Esophagus muscularis mucosa (tissue), 4 donors: Measurements from ENCODE around the gene MEIG1. TPM values are rescaled to one million over a fixed set of nuclear protein-coding genes. Genes with fewer than 3 reads are reported as not detected.

Experiments used
- DNase-seq: peaks from one replicate; pipeline ENCODE4 v3.0.0-alpha.2; 2017; ENCODE audit errors: extremely low spot score
- H3K27ac ChIP-seq, 4 donors: fragments of 200-600 bp; sonication (generic); replicated peaks in 1 of 4; 1 replicate in 3 of 4; 2 replicates in 1 of 4; pipeline ENCODE4 v1.5.1; 2016 to 2019; ENCODE audit warnings: mild to moderate bottlenecking in 1 of 4
- H3K27me3 ChIP-seq, 4 donors: fragments of 200-600 bp; sonication (generic); one replicate each; pipeline versions ENCODE4 v1.5.1 to v1.6.0; 2016 to 2019
- H3K36me3 ChIP-seq, 4 donors: fragments of 200-600 bp; sonication (generic); one replicate each; pipeline ENCODE4 v1.5.1; 2016 to 2019
- H3K4me1 ChIP-seq, 4 donors: fragments of 200-600 bp; sonication (generic); one replicate each; pipeline ENCODE4 v1.5.1; 2016 to 2019
- H3K4me3 ChIP-seq, 4 donors: fragments of 200-600 bp; sonication (generic); 1 replicate in 2 of 4; 2 replicates in 2 of 4; pipeline ENCODE4 v1.5.1; 2016 to 2019; ENCODE audit warnings: mild to moderate bottlenecking in 4 of 4, moderate library complexity in 1 of 4
- H3K9me3 ChIP-seq, 4 donors: fragments of 200-600 bp; sonication (generic); 1 replicate in 3 of 4; 2 replicates in 1 of 4; pipeline ENCODE4 v1.5.1; 2016 to 2019
- CTCF ChIP-seq, 3 experiments: fragments of 200-600 bp in 2 of 3; fragments of 450-650 bp in 1 of 3; sonication (generic) in 2 of 3; IDR thresholded peaks; one replicate each; pipeline ENCODE4 v1.5.1; 2017 to 2019; ENCODE audit warnings: antibody characterized with exemption in 3 of 3, mild to moderate bottlenecking in 2 of 3, moderate library complexity in 1 of 3
- EP300 ChIP-seq: sonication (generic); formaldehyde crosslinking; IDR thresholded peaks from one replicate; pipeline ENCODE4 v1.6.1; 2017; ENCODE audit warnings: antibody characterized with exemption
- POLR2A ChIP-seq: fragments of 450-650 bp; IDR thresholded peaks from one replicate; pipeline ENCODE4 v1.6.1; 2017; ENCODE audit warnings: antibody characterized with exemption, moderate library complexity, mild to moderate bottlenecking, low read depth
- POLR2AphosphoS5 ChIP-seq, 2 donors: sonication (generic); formaldehyde crosslinking; IDR thresholded peaks; one replicate each; pipeline ENCODE4 v1.6.1; 2017; ENCODE audit warnings: antibody characterized with exemption in 2 of 2
- WGBS: methylation state at CpG from one replicate; pipeline ENCODE4 v1.1.5; 2018; 5-methylcytosine and 5-hydroxymethylcytosine counted together
- intact Hi-C: fragments of 100-400 bp; cut with DNase I; formaldehyde crosslinking; loops from one replicate; pipeline ENCODE4 v1.15.1; 2023
- total RNA-seq, 4 donors: library from RNA; depleted of rRNA; stranded (reverse); fragments of >200 nt; gene quantifications; one replicate each; pipeline versions ENCODE4 v1.1.0 to v1.2.1, GENCODE V29; 2016

Gene MEIG1
- total RNA-seq, 4 donors from 2014 or later, result not detected

GRCh38 chr10:14917827-14918226 lies 41.4 kb upstream of the MEIG1 start:
- H3K36me3 ChIP-seq, result peaks cover 57 to 91% (median 79%) of the 10 kb centered on the region in 4 donors

GRCh38 chr10:14918964-14919363 lies 40.2 kb upstream of the MEIG1 start:
- Histone ChIP-seq H3K27ac (no peak overlapping the region), H3K36me3 (peaks cover 57 to 93% (median 83%) of the 10 kb centered on the region in 4 donors), H3K27me3 (no peaks in the 10 kb centered on the region), H3K4me3 (no peak overlapping the region), H3K9me3 (peaks cover 0 to 23% (median 21%) of the 10 kb centered on the region in 4 donors), H3K4me1 (no peaks in the 10 kb centered on the region)
- no peak for TF ChIP-seq POLR2AphosphoS5 (IDR thresholded peaks at IDR 0.05)
- no peak for TF ChIP-seq CTCF (IDR thresholded peaks at IDR 0.05)
- TF ChIP-seq EP300, result no peak
- no peak for TF ChIP-seq POLR2A
- WGBS, result 94% methylated on average over 3 of the region's 3 CpGs
- intact Hi-C loops, result no loop called here
- no peak for DNase-seq

More at GRCh38 chr10:14917827-14918226, 41.4 kb upstream of the MEIG1 start:
- Histone ChIP-seq H3K9me3 (peaks cover 0 to 23% (median 21%) of the 10 kb centered on the region in 4 donors), H3K4me3 (no peak overlapping the region), H3K27me3 (no peaks in the 10 kb centered on the region), H3K4me1 (no peaks in the 10 kb centered on the region), H3K27ac (no peak overlapping the region)
- DNase-seq, result no peak
- TF ChIP-seq POLR2A, result no peak
- no peak for TF ChIP-seq POLR2AphosphoS5 (IDR thresholded peaks at IDR 0.05)
- TF ChIP-seq EP300, result no peak
- TF ChIP-seq CTCF (IDR thresholded peaks at IDR 0.05), result no peak
- intact Hi-C loops, result no loop called here
- 96% methylated on average over 3 of the region's 3 CpGs for WGBS

- no peak for TF ChIP-seq CTCF (IDR thresholded peaks at IDR 0.05)
- no peak for TF ChIP-seq POLR2AphosphoS5 (IDR thresholded peaks at IDR 0.05)
- TF ChIP-seq EP300, result no peak
- no peak for TF ChIP-seq POLR2A
- no peaks in the 10 kb centered on the region for H3K27me3 ChIP-seq
- H3K9me3 ChIP-seq, result no peaks in the 10 kb centered on the region
These were observed 35.2 kb upstream of the MEIG1 start for GRCh38 chr10:14924013-14924412.

GRCh38 chr10:14925268-14925667 lies 33.9 kb upstream of the MEIG1 start:
- Histone ChIP-seq H3K27me3 (no peaks in the 10 kb centered on the region), H3K27ac (no peak overlapping the region), H3K4me1 (no peaks in the 10 kb centered on the region), H3K36me3 (peaks cover 38 to 100% (median 83%) of the 10 kb centered on the region in 4 donors), H3K4me3 (no peak overlapping the region), H3K9me3 (no peaks in the 10 kb centered on the region)
- intact Hi-C loops, result no loop called here
- 100% methylated on average over 2 of the region's 2 CpGs for WGBS
- no peak for DNase-seq
- TF ChIP-seq CTCF (IDR thresholded peaks at IDR 0.05), result no peak
- no peak for TF ChIP-seq EP300
- no peak for TF ChIP-seq POLR2A
- TF ChIP-seq POLR2AphosphoS5 (IDR thresholded peaks at IDR 0.05), result no peak

More at GRCh38 chr10:14924013-14924412, 35.2 kb upstream of the MEIG1 start:
- H3K4me1 ChIP-seq, result no peaks in the 10 kb centered on the region
- no peak overlapping the region for H3K27ac ChIP-seq
- no peak overlapping the region for H3K4me3 ChIP-seq
- intact Hi-C loops, result no loop called here
- 92% methylated on average over 7 of the region's 7 CpGs for WGBS
- no peak for DNase-seq
- H3K36me3 ChIP-seq, result peaks cover 49 to 100% (median 87%) of the 10 kb centered on the region in 4 donors

GRCh38 chr10:14926061-14926470 lies 33.1 kb upstream of the MEIG1 start:
- 95% methylated on average over 8 of the region's 8 CpGs for WGBS
- peaks cover 30 to 100% (median 82%) of the 10 kb centered on the region in 4 donors for H3K36me3 ChIP-seq
- H3K4me1 ChIP-seq, result no peaks in the 10 kb centered on the region

More at GRCh38 chr10:14926061-14926470, 33.1 kb upstream of the MEIG1 start:
- TF ChIP-seq CTCF (IDR thresholded peaks at IDR 0.05), result no peak
- intact Hi-C loops, result no loop called here
- no peak overlapping the region for H3K4me3 ChIP-seq
- no peaks in the 10 kb centered on the region for H3K27me3 ChIP-seq
- no peak for DNase-seq
- no peak overlapping the region for H3K27ac ChIP-seq
- H3K9me3 ChIP-seq, result no peaks in the 10 kb centered on the region
